ENCODE measurements around the gene CARNS1. TPM values are rescaled to one million over a fixed set of nuclear protein-coding genes. Genes with fewer than 3 reads are reported as not detected.
A peak's percentile ranks its signal among the peaks of the same experiment; 100 is the strongest.

CARNS1 gene
- total and polyA plus RNA-seq, 12 donors, result 0.10 to 0.80 (median 0.35) TPM; not detected in 1

GRCh38 chr11:67434395-67434881 lies 19.0 kb downstream of the CARNS1 start:
- TF ChIP-seq CTCF (IDR thresholded peaks at IDR 0.05) (no peak), POLR2A (IDR thresholded peaks at IDR 0.05) (no peak)
- intact Hi-C loops (cut with DNase I), result no loop called here
- Histone ChIP-seq H3K4me1 (replicated peaks in 1 of 2) (peaks cover 3 to 12% of the 10 kb centered on the region in 2 donors), H3K4me3 (no peak overlapping the region), H3K27ac (no peak overlapping the region), H3K9me3 (replicated peaks in 1 of 3) (no peaks in the 10 kb centered on the region), H3K36me3 (replicated peaks in 1 of 2) (peaks cover 0 to 56% of the 10 kb centered on the region in 2 donors), H3K27me3 (no peaks in the 10 kb centered on the region)
- 65 to 85% (median 81%) methylated on average over 4 to 23 of the region's 23 CpGs; no CpG with 5 or more reads in 1 of the 4 donors for WGBS, 4 donors
- no peak for DNase-seq

GRCh38 chr11:67435031-67435726 lies 19.7 kb downstream of the CARNS1 start:
- WGBS, 4 donors, result 83 to 88% (median 85%) methylated on average over 9 to 26 of the region's 26 CpGs
- Histone ChIP-seq H3K36me3 (replicated peaks in 1 of 2) (peaks cover 0 to 63% of the 10 kb centered on the region in 2 donors), H3K4me3 (no peak overlapping the region), H3K9me3 (replicated peaks in 1 of 3) (no peaks in the 10 kb centered on the region), H3K27ac (peak overlapping the region in 2 of 5 donors; percentile 71 to 76), H3K27me3 (no peaks in the 10 kb centered on the region), H3K4me1 (replicated peaks in 1 of 2) (peaks cover 0 to 13% of the 10 kb centered on the region in 2 donors)
- no peak for DNase-seq
- TF ChIP-seq CTCF (IDR thresholded peaks at IDR 0.05), result no peak
- TF ChIP-seq POLR2A (IDR thresholded peaks at IDR 0.05), result no peak
- intact Hi-C loops (cut with DNase I), result no loop called here

DNA sequence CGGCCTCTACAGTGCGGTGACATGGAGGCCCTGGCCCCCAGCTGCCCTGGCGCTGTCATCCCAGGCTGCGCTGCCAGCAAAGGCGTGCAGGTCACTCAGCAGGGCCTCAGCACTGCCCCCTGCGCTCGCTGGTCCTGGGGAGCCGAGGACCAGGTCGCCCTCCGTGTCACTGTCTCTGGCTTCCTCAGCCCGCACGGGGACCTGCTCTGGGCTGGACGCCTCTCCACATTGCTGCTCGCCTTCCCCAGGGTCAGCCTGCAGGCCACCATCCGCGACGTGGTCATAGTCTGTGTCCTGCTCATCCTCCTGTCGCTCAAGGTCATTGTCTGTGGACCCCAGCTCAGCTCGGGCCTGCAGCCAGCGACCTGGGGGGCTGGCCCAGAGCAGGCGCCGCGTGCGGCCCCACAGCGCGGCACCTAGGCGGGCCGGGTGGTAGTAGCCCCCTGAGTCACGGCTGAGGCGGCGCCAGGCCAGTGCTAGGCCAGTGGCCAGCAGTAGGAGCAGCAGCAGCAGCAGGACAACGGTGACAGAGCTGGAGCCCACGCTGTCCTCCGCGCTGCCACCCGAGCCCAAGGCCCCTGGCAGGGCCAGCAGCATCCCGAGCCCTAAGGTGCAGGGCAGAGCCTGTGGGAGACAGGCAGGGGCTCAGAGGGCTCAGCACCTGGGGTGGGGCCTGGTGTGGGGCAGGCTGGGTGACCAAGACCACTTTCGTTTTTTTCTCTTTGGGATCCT lies 20.4 kb downstream of the CARNS1 start:
- Histone ChIP-seq H3K36me3 (replicated peaks in 1 of 2) (peaks cover 0 to 71% of the 10 kb centered on the region in 2 donors), H3K4me1 (replicated peaks in 1 of 2) (peaks cover 0 to 16% of the 10 kb centered on the region in 2 donors), H3K27ac (peak overlapping the region in 2 of 5 donors; percentile 71 to 76), H3K27me3 (no peaks in the 10 kb centered on the region), H3K9me3 (replicated peaks in 1 of 3) (no peaks in the 10 kb centered on the region), H3K4me3 (no peak overlapping the region)
- 69 to 74% (median 71%) methylated on average over 10 to 38 of the region's 38 CpGs for WGBS, 4 donors
- DNase-seq, result peak in 3 of 7 donors; percentile 50 to 66 (median 63)
- no peak for TF ChIP-seq POLR2A (IDR thresholded peaks at IDR 0.05)
- TF ChIP-seq CTCF (IDR thresholded peaks at IDR 0.05), result no peak
- intact Hi-C loops (cut with DNase I), result no loop called here

- no peaks in the 10 kb centered on the region for H3K9me3 ChIP-seq (replicated peaks in 1 of 3)
- H3K36me3 ChIP-seq (replicated peaks in 1 of 2), result peaks cover 0 to 70% of the 10 kb centered on the region in 2 donors
- intact Hi-C loops (cut with DNase I), result no loop called here
- 55 to 57% (median 56%) methylated on average over 6 of the region's 6 CpGs for WGBS, 4 donors
- H3K4me1 ChIP-seq (replicated peaks in 1 of 2), result peaks cover 0 to 16% of the 10 kb centered on the region in 2 donors
- no peaks in the 10 kb centered on the region for H3K27me3 ChIP-seq
- peak overlapping the region in 2 of 5 donors; percentile 71 to 76 for H3K27ac ChIP-seq
- no peak for TF ChIP-seq CTCF (IDR thresholded peaks at IDR 0.05)
- no peak for TF ChIP-seq POLR2A (IDR thresholded peaks at IDR 0.05)
- peak in 2 of 7 donors; percentile 37 to 62 for DNase-seq
- H3K4me3 ChIP-seq, result no peak overlapping the region
These were observed 21.1 kb downstream of the CARNS1 start for GRCh38 chr11:67436459-67437081.
